ENCODE measurements around the gene CETN1.

CETN1 gene

DNA sequence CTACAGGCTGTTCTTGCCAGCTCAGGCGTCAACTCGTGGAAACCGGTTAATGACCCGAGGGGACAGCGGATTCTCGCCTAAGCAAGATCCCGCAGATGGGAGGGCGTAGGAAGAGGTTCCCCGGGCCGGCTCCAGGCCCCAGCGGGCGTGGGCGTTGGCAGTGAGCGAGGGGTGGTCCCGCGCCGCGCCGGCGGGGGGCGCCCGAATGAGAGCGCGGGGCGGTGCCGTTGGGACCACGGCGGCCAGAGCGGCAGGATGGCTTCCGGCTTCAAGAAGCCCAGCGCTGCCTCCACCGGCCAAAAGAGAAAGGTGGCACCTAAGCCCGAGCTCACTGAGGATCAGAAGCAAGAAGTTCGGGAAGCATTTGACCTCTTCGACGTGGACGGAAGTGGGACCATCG is at the start of gene CETN1:
Gene CETN1 (plus strand): TSS at position 227 of the 400 bp plus-strand sequence. CDS start 29 bp downstream, at position 256.
- DNase-seq: no peak

DNA sequence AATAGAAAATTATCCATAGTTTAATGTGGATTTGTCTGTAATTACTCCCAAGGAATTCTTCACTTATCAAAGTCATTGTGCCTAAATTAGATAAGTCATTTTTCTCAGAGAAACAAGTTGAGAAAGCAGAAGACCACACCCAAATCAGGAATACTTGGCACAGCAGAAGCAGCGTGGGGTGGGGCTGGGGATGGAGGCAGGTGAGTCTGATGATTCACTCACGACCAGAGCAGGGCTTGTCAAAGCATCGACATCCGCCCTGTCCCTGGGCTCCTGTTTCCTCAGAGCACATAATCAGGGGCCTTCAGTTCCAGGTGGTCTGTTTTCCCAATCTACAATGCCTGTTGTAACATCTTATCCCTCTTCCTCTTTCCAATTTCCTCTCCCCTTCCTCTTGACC is 48.2 kb upstream of the CETN1 start:
- DNase-seq: no peak

DNA sequence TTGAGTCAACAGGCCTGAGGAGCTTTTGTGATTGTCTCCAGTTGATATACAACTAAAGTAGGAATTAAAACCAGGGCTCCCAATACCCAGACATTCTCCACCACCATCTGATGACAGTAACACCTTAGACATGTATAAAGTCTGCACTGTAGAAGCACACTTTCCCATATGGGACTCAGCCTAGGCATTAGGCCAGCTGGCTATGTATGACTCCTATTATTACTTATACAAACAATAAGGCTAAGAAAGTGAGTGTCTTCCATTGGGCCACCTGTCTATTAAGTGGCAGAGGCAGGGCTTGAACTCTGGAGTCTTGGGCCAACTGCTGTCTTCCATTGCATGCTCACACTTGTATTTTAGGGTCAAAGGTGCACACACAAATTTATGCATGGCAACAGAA is 47.5 kb upstream of the CETN1 start:
- DNase-seq: no peak

DNA sequence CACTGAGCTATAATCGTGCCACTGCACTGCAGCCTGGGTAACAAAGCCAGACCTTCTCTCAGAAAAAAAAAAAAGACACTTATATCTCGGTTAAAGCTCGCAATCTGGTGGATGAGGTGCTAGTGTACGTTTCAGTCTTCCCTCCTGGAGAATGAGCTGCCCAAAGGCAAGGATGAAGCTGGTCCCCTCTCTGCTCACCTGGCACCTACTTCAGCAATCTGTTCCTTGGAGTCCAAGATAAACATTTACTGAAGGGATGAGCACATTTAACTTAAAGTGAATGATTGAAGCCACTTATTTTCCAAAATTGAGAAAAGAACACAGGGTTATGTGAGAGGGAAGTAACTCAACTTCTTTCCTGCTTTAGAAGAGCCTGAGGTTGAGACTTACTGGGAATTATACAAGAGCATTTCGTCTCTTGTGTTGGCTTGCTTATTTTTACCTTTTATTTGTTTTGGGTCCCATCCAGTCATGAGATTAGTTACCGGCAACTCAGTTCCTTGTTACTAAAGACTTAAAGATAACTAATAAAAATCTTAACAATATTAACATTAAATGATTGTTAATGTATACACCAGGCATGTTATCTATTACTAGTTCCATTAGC is 46.1 kb upstream of the CETN1 start:
- no peak for DNase-seq

DNA sequence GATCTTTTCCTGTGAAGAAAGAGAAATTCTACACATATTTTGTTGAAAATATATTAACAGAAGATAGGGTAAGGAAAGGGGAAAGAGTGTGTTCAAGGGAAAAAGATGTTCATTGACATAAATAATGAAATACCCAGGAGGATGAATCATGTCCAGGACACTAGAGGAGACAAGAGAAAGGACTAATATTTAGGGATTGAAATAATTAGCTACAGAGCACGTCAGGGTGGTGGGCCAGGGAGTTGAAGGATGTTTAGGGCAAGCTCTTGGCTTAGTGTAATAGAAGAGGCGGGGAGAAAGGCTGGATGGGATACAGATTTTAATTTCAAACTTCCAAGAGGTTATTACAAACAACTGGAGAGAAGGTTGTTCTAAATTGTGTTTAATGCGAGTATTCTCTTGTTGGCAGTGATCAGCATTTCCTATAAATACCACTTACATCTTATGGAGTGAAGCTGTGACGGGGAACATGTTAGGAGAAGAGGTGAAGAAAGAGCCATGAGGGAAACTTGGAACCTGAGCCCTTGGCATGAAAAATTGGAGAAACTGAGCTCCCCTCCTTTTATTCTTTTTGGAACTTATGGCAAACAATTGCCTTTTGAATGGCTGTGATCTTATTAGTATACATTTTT is 36.6 kb upstream of the CETN1 start:
- DNase-seq: no peak

DNA sequence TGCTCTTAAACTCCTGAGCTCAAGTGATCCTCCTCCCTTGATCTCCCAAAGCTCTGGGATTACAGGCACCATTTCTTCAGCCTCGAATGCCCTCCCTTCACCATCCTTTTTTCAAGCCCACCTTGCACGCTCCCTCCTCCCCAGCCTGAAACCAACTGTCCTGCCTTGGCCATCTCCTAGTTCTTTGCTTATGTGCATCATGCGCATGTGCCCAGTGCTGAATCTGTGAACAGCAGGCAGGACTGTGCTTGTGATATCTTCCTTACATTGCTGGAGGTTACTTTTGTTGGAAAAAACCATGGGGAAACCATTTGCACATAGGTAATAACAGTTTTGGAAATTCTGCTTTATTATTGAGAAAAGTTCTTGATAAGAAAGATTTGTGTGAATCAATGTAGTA is 30.2 kb upstream of the CETN1 start:
- no peak for DNase-seq

DNA sequence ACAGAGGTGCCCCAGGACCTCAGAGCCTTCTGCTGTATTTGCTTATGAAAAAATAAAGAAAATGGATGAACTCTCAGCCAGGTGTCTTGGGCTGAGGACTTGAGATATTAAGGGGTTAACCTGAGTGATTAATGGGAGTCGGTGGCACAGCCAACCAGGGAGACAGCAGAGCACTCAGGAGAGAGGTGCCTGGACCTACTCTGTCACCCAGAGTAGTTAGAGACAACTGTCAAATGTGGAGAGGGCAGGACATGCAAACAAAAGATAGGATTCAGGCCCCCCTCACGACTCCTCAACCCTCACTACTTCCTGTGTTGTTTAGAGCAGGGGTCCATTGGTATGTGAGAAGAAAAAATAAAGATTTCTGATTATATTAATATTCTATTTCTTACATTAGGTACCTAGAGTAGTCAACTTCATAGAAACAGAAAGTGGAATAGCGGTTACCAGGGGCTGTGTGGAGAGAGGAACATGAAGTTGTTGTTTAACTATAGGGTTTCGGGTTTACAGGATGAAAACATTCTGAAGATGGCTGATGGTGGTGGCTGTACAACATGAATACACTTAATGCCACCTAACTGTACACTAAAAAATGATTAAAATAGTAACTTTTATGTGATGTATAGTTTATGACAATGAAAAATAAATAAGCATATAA is 28.6 kb upstream of the CETN1 start:
- no peak for DNase-seq

DNA sequence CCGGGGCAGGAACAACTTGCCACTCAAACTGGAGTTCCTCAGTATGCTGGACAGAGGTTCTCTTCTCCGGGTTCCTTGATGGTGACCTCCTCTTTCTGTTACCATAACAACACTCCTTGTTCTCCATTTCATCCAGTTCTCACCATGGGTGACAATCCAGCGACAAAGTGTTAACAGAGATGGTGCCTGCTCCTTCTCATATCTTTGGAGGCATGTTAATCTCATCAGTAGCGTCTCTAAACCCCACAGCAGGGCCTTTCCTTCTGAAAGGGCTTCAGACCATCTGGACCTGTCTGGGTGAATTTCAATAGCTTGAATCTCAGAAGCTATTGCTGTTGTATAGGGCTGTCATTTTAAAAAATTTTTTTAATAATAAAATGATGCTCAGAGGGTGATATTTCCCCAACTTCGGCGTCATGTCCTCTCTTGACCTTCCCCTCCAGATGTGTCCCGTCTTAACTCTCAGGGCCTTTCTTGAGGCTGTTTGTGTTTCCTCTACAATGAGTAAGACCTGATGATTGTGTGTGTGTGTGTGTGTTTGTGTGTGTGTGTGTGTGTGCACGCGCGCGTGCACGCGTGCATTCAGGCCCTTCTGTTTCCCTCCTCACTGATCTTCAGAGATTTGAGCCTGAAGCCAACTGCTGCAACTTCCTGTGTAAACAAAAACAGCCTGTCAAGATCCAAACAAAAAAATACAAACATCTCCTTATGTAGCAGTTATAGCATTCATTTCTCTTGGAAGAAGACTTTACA is 24.3 kb upstream of the CETN1 start:
- DNase-seq: no peak

DNA sequence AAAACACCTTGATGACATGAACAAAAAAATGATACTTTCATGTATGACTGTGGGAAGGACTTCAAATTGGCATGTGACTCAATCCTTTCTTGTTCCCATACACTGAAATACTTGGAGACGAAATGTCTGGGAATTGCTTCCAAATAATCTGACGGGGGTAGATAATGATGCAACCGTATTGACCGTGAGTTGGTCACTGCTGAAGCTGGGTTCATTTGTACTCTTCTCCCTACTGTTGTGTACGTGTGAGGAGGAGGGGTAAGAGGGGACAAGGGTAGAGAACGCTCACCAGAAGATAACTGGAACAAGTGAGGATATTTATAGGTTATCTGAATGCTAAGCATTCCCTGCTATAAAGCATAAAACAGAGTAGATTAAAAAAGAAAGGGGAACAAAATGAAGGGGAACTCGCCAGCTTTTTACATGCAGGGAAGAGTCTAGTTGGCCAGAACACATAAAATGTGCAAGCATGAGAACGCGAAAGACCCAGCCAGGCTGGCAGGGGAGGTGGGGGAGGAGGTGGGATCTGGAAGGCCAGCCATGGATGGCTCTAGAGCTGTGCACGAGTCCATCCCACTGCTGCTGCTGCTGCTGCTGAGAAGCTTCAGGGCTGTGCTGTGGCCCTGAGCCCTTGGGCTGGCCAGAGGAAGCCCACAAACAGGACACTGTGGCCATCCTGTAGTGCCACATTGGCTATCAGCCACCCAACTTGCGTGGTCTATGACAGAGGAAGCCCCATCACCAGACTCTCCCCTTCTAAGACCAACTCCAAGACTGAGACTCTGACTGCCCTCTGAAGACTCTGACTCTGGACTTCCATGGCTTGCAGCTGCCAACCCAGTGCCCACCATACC is 15.2 kb upstream of the CETN1 start:
- DNase-seq: no peak

DNA sequence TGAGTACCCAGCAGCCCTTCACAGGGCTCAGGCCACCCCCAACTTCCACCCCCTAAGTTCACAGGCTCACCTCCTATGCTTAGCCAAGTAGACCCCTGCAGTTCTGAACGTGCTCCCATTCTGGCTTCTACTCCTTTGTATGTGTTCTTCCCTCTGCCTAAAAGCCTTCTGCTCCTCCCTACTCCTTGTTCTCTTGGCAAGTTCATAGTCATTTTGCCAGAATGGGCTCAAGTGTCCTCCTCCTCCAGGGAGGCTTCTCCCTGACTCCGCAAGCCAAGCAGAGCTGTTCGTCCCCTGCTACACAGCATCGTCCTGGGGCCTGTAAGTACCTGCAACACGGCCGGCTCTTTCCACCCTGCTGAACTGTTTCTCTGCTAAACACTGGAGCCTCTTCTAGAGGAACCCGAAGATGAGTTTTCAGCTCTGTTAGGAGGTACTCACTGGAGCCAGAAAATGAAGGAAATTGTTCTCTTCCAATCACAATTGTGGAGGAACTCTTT is 14.6 kb upstream of the CETN1 start:
- DNase-seq: no peak

DNA sequence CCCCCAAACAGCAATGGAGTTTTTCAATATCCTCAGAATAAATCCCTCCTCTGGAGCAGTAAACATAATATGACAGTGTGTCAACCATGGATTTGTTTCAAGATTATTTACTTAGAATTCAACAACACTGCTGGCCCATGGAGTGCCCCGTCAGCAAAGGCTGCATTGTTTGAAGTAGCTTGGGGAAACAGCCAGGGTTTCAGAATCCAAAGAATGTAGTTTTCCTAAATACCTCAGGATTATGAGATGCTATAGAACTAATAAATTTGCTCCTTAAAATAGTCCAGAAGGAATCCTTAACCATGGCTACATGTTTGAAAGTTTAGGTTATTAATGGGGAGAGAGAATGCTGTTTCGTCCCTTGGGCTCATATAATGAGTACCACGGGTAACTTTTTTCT is 13.1 kb upstream of the CETN1 start:
- DNase-seq: no peak

DNA sequence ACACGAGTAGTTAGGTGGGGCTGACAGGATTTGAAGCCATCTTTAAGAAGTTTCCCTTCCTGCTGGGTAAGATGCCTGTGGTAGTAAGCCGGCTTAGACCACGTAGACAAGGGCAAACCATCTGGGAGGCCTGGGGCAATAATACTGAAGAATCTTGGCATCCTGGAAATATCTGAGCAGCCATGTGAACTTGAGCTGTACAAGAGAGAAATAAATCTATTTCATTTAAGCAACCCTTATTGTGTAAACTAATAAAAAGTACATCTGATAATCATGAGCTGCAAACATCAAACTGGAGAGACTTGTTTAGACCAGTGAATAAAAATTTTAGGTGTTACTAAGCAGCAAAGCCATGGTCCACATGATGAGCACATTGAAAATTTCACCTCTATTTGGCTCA is 11.4 kb upstream of the CETN1 start:
- no peak for DNase-seq

DNA sequence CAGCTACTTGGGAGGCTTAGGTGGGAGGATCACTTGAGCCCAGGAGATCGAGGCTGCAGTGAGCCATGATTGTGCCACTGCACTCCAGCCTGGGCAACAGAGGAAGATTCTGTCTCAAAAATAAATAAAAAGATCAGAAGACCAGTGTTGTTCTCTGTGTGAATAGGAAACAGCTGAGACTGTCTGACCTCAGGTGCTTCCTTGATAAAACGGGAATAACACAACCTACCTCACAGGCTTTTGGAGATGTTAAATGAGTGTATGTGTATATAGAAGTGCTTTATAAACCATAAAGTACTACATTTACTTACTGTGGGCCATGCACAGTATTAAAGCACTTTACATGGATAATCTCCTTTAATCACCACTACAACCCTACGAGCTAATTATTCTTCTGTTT is 9.9 kb upstream of the CETN1 start:
- DNase-seq: no peak

DNA sequence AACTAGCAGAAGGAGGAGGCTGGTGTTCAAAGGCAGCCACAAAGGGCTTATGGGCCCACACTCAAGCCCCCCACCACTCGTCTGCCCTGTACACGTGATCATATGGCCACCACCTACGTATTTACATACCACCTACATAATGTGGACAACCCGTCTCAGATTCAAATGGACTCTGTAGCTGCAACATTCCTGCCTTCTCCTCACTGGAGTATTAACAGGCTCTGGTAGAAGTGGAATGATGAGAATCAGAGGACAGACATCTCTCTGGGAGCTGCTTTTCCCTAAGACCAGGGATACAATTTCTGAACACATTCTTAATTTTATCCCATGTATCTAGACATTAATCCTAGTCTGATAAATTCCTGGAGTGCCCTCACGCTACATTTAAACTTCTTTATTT is 9.5 kb upstream of the CETN1 start:
- no peak for DNase-seq

DNA sequence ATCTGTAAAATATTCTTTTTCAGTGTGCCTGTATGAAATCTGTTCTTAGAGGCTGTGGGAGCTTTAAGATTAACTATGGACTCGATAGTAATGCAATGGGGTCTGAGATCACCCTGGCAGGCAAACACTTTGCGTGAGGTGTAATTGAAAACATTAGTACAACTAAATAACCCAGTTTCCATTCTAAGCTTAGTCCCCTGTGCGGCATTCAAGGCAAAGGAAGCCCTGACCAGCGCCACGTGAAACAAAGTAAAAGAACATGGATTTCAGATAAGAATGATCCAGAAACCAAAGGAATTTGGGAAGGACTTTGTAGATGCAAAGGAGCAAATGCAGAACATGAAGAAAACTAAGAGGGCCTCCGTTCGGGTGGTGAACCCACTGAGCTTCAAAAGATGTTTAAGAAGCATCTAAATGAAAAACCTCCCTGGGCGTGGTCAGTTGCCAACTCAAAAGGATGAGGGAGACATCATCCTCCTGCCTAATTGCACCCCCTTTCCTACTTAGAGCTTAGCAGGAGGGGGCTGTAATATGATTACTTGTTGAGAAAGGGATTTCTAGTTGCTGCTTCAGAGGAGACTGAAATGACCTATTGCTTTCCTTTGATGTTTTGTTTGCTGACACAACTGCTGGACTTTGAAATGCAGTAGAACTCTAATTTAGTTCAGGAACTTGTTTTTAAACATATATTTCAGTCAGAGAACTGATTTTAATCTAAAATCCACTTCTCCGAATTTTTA is 7.9 kb upstream of the CETN1 start:
- DNase-seq: no peak

DNA sequence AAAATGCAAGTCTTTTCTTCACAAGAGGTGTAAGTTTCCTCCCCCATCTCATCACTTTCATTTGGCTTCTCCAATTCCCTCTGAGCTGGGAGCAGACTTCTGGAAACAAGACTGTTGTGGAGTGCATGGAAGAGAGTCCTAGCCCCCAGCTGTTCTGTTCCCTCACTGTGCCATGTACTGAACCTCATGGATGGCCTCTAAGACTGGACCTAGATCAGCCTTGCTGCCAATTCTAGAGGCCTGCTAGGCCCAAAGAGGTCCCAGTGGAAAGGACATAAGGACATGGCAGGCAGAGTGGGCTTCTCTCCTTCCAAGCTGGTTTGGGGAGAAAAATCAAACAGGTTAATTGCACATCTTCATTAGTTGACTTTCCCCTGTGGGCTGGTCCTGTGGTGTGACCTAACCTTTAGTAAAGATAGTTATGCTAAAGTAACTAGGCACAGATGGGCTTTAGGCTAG is 7.3 kb upstream of the CETN1 start:
- no peak for DNase-seq

DNA sequence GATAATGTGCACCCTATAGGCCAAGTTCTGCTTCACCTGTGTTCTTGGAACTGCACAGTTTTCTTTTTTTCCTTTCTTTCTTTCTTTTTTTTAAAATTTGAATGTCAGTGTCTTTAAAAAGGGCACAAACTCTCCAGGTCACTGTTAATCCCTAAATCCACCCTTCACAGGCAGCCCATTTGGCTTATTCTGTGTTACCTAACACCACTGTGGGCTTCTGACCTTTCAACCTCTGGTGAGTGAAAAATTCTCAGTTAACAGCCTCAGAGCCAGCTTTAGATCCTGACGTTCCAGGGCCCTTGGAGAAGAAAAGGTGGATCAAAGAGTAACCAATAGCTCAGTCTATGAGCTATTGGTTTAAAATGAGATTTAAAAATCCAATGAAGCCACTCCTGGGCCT is 6.8 kb upstream of the CETN1 start:
- no peak for DNase-seq

DNA sequence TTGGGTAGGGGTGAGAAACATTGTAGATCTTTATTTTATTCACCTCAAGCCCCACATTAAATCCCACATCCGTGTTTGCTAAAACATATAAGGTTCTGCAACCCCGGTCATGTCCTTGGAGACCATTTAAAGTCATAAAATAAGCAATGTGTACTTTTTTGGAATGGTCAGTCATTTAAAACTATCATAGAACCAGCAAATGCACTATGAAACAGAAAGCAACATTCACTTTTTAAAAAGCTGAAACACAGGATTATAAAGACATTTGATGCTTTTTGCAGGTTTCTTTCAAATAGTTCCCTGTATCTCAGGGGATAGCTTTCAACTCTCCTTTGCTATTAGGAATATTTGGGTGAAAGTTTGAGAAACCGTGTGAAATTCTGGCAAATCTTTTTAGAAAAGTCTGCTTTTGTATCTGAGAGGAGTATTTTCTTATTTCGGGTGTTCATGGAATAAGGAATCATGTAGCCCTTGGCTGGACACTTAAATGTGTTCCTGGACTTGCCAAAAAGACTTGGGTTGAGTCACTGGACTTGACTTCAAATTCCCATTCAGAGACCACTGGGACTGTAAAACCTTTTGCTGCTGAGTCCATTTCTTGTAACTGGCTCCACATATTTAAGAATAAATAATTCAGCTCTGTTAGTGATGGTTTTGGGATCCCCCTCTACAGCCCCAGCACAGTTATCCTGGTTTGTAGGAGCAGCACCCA is 5.9 kb upstream of the CETN1 start:
- no peak for DNase-seq

DNA sequence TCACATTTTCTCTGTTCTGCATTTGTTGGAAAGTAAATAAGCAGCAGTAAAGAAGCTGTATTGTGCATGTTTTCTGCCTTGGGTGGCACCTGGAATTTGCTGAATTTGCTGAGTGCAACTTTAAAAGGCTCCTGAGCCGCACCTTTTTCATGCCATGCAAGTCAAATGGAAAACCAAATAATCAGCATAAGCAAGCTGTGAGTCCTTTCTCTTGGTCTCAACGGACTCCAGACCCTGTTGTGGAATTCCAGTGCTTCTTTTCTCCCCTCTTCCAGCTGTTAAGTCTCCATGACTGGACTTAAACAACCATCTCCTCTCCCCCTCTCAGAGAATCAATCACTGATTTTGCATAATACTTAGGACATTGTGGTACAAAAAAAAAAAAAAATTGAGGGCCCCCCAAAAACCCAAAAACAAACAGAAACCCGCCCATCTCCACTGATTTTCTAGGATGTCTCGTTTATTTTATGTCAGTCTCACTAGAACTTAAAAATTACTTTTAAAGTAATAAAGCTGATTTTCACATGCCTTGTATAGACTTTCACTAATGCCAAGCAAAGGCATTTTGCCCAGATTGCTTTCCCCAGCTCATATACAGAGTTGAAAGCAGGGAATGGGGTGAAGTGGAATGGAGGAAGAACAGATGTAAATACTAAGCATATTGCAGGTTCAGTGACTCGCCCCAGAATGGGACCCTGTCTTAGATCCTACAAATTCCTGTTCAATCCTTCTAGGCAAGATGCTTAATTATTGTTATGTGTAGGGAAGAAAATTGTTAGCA is 5.1 kb upstream of the CETN1 start:
- no peak for DNase-seq

DNA sequence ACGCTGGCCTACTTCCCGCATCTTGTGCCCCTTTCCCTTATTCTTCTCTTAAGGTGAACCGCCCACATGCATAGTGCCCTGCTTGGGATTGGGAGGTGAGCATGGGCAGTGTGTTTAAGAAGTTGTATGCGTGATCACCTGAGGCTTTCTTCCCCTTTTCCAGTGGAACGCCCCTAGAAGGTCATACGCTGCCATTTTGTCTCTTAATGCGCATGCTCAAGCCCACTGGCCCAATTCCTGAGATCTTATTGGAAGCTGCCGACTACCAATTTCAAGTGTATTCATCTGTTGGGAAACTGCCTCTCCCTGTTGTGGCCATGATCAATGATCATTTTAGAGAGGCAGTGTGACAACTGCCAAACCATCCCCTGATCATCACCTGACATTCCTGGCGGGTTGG is 3.3 kb upstream of the CETN1 start:
- DNase-seq: no peak
